NCI-H510A (cell line): Measurements from ENCODE around the gene CD209.

Source experiments
- DNase-seq: peaks from one replicate; lab custom pipeline; 2025; lab: John Stamatoyannopoulos, UW

CD209 gene

DNA sequence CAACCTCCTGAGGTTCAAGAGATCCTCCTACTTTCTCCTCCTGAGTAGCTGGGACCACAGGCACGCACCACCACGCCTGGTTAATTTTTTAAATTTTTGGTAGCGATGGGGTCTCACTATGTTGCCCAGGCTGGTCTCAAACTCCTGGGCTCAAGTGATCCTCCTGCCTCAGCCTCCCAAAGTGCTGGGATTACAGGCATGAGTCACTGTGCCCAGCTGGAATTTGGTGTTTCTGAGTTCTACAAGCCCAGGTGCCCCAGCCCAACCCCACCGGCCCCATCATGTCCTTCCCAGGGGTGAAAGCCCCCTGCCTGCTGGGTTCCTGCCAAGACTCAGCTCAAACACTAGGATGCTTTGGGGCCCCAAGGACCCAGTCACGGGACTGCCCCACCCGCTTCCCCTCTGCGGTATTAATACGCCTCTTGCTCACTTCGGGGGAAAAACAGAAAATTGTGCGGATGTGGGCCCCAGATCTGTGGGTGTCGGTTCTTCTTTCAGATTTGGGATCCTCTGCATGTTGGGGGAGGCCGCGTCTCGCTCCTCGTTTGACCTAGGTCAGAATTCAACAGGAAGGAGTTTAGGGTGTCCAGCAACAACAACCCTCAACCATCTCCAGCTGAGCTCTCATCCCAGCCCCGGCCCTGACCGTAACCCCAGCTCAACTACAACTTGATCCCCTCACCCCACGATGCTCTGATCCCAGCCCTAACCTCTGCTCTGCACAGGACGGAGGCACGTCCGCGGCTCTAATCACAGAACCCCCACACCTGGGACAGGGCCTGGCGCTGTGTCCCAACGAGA is 41.7 kb downstream of the CD209 start:
- no peak for DNase-seq

DNA sequence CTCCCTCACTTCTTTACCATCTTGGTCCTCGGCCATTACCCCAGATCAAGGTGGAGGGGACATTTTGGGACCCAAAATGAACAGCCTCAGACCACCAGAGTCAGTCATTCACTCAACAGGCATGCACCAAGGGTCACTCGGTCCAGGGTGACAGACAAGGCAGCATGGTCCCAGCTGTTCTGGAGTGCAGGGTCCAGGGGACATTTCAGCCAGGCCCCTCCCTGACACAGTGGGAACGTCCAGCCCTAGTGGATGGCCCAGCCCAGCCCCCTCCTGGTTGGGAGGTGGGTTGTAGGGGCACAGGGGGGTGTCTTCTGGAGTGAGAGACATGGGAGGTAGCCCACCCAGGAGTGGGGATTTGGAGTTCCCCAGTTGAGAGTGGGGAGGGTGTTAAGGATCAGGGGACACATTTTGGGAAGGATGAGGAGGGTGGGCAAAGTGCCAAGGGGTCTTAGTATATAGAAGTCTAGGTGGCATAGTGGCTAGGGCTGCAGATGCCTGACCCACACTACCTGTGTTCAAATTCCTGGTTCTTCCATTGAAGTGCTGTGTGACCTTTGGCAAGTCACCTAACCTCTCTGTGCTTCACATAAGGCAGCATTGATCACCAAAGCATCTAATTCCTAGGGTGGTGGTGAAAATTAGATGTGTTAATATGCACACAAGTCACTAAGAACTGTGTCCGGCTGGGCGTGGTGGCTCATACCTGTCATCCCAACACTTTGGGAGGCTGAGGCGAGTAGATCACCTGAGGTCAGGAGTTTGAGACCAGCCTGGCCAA is 42.9 kb downstream of the CD209 start:
- no peak for DNase-seq

DNA sequence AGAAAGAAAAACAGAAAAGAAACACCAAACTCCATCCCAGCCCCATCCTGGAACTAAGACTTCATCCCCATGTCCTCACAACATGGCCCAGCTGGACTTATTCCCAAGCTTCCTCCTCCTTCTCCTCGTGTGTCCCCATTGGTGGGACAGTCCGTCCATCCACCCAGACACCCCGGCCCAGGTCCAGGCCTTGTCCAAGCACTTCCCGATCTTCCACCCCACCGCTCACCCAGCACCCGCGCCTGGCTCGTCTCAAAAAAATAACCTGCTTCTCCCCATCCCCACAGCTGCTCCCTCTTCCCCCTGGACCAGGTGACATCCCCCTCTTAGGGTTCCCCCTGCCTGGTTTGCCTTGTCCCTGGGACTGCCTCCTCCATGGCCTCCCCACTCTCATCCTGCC is 44.0 kb downstream of the CD209 start:
- no peak for DNase-seq

DNA sequence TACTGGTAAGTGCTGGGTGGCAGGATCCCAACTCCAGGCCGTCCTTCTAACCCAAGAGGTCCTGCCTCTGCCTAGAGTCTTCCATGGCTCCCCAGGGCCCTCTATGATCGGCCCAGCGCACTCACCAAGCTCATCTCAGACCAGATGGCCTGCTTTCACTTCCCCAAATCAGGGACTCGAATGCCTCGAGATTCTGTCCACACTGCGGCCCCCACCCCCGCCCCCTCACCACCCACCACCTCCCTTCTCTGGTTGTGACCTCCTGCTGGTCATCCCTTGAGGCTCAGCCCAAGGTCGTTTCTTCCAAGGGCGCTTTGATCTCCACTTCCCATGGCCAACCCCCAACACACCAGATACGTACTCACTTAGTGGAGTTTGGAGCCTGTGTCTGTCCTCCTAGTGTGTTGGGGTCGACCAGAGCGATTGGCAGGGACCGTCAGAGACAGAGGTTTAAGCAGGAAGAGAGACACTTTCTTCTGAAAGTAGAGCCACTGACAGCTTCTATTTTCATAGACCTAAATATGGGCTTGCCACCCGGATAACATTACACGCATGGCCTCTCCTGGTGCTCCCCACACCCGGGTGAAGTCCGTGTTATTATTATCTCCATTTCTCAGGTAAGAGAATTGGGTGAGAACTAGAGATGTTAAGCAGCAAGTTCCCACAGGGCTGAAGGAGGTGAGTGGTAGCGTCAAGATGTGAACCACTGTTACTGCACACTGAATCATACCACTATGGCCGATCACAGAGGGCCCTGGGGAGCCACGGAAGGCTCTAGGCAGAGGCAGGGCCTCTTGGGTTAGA is 45.5 kb downstream of the CD209 start, which contains the start of gene FCER2:
TSS of gene FCER2 (minus strand) at position 478 of the 804 bp plus-strand sequence. CDS start 2,371 bp downstream, outside the sequence.
- no peak for DNase-seq

DNA sequence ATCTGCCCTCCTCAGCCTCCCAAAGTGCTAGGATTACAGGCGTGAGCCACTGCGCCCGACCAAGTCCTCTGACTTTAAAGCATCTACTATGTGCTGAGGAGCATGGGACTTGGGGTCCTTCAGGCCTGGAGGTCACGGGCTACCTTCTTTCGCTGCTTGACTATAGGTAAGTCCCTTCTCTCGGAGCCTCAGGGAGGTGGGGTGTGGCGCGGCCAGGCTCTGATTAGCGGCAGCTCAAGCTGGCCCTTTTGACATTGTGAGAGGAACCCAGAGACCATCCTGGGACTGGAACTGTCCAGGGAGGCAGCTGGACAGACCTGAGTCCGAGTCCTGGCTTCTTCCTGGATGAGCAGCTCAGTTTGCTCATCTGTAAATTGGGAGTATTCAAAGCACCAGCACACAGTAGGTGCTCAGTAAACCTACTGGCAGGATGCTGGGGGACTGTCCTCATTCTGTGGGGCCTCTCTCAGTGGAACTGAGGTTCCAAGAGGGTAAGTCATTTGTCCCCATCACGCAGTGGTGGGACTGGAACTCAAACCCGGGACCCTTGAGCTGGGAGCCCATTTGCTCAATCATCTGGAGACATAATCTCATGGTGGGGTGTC is 46.2 kb downstream of the CD209 start:
- no peak for DNase-seq

DNA sequence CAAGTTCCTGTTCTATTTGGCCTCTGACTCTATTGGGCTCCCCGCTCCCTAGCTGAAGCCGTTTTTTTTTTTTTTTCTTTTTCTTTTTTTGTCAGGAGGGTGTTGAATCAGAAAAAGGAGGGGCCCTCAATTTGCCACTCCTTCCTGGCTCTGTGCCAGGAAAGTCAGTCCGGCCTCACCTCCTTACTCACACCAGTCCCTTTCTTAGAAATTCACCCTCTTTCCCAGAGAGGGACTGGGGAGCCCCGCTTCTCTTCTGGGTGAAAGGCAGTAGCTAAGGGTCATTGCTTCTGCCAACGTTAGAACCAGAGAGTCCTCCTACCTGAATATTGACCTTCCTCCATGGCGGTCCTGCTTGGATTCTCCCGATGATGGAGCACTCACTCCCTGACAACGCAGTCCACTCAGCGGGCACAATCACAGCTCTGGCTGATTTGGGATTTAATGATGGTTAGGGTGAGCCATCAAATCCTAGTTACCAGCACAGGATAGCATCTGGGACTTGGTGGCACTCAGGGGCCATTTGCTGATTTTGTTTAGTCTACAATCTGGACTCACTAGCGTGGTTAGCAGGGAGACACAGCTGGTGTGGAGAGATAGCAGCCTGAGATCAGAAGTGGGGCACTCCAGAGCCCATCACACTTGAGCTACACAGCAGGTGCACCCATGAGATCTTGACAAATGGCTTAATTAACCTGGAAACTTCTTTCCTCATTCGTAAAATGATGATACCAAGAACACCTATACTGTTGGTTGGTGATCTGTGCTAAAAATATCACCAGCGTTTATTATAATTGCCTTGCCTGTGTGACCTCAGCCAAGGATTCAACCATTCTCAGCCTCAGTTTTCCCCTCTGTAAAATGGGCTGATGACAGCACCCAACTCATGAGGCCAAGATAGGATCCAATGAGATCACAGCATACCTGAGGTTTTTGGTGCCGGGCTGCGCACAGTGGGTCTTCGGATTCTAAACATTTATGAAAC is 47.6 kb downstream of the CD209 start:
- DNase-seq: no peak

DNA sequence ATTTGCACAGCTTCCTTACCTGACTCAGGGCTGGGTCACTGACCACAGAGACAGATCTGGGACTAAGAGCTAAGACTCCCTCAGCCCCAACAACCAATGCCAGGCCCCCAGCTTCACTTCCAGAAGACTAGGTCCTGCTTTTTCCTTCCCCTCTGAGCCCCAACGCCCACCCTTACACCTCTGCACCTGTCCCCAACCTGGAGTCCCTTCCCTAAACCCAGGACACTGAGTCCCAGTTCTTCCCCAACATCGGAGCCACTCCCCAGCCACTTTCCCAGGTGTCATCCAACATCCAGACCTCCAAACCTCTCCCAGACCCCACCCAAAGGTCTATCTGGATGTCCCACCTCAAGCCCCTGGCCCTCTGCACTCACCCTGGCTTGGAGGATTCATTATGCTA is 48.3 kb downstream of the CD209 start:
- DNase-seq: no peak

DNA sequence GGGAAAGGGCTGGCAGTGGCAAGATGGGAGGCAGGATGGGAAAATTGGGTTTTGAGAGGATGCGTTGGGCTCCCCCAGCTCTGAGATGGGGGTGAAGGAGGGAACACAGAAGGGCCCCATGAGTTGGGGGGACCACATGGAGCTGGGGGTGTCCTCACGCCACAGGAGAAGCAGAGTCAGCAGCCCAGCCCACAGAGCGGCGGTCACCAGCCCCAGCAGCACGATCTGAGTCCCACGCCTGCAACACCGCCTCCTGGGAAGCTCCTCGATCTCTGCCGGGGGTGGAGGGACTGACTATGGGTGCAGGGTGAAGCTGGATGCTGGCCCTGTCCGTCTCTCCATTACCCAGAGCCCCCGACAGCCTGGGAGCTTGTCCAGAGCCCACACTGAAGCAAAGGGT is 48.8 kb downstream of the CD209 start:
- no peak for DNase-seq

DNA sequence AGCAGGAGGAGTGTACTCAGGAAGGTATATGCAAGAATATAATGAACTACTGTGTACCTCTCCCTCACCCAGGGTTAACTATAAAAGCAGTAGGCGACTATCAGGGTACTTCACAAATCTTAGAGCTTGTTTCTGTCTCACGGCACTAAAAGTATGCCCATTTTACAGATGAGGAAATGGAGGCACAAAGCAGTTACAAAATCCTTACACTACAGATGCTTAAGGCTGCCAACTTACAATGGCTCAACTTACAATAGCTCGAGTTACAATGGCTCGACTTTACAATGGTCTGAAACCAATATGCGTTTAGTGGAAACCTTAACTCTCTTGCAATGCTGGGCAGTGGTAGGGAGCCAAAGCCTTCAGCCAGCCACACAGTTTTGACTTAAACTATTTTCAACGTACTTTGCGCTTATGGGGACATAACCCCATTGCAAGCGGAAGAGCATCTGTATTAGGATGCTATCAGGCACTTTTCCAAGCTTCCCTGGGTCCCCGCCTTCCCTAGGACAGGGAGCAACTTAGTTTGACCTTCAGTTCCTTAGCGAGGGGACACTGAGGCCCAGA is 49.5 kb downstream of the CD209 start:
- DNase-seq: no peak

DNA sequence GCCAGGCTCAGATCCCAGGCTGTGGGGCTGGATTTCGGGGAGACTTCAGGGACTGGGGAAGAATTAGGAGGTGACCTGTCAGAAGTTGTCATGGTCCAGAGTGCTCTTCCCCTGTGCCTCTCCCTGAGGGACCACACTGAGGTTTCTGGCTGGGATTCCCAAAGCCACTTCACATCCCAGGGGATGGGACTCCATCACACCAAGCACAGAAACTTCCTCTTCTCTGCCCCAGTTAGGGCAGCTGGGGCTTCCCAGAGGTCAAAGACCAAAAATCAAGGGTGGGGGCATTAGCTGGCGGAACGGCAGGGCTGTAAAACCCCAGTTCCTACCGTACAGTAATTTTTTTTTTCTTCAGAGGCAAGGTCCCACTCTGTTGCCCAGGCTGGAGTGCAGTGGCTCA is 52.8 kb downstream of the CD209 start:
- DNase-seq: no peak

DNA sequence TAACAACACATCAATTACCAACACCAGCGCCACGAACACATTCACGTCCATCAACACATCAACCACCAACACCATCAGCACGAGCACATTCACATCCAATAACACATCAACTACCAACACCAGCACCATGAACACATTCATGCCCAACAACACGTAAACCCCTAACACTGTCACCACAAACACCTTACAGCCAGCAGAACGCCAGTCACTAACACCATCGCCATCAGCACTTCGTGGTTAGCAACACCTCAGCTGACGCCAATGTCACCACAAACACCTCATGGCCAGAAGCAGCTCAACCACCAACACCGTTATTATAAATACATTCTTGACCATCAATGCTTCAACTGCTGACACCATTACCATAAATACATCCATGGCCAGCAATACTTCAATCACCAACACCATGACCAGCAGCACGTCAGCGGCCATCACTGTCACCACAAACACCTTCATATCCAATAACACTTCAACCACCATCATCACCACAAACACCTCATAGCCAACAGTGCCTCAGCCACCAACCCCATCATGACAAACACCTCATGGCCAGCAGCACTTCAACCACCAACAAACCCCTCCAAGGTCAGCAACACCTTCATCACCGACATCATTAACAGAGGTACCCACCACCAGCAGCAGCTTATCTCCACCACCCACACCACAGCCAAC is 54.8 kb downstream of the CD209 start:
- no peak for DNase-seq

DNA sequence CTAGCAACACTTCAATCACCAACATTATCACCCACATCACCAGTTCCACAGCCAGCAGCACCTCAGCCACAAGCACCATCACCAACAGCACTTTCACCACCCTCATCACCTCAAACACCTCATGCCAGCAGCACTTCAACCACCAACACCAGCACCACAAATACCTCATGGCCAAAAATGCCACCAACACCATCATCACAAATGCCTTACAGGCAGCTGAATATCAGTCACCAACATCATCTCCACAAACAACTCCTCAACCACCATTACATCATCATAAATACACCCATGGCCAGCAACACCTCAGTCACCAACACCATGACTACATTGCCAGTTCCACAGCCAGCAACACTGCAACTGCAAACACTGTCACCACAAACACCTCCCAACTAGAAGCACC is 55.8 kb downstream of the CD209 start:
- no peak for DNase-seq

DNA sequence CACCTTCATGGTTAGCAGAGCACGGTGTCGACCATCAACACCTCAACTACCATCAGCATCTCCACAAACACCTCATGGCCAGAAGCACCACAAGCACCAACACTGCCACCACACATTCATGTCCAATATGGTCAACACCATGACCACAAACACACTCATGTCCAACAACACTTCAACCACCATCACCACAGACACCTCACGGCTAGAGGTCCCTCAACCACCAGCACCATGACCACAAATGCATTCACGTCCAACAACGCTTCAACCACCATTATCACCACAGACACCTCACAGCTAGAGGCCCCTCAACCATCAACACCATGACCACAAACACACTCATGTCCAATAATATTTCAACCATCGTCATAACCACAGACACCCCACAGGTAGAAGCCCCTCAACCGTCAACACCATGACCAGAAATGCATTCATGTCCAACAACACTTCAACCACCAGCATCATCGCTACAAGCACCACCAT is 56.5 kb downstream of the CD209 start:
- no peak for DNase-seq
